HepG2 (cell line): Measurements from ENCODE around the gene GOLGA8N. TPM values are rescaled to one million over a fixed set of nuclear protein-coding genes. Genes with fewer than 3 reads are reported as not detected.
"Not testable (repeated sequence)": the region's sequence is repeated elsewhere in the genome, so short reads cannot be mapped to it uniquely, and the experiment has no call there.

Experiments used
- ATAC-seq: fragments of 200-7000 bp; cut with Tn5 transposase; 3 replicates; pipeline ENCODE4 v1.9.1; 2020; ENCODE audit warnings: mild to moderate bottlenecking, moderate library complexity
- Bru-seq: library from RNA; stranded (reverse); fragments of 400-500 nt; gene quantifications from one replicate; lab custom pipeline; 2021; lab: Mats Ljungman, UMichigan
- BruChase-seq, 2 experiments: library from RNA; stranded (reverse); fragments of 400-500 nt; gene quantifications; one replicate each; lab custom pipeline; 2021; lab: Mats Ljungman, UMichigan
- BruUV-seq: library from RNA; stranded (reverse); fragments of 400-500 nt; replicated peaks from 2 replicates; lab custom pipeline; 2021; lab: Mats Ljungman, UMichigan
- CTCF ChIA-PET: fragments of 300-600 bp; formaldehyde crosslinking; extraction: SDS; loops from one replicate; lab custom pipeline; 2021; ENCODE audit warnings: low total read pairs, inconsistent platforms, low intra/inter-chr PET ratio; lab: Yijun Ruan, JAX
- POLR2A ChIA-PET: fragments of 350-600 bp; sonication (Branson Sonifier 250); formaldehyde crosslinking; loops from one replicate; lab custom pipeline; 2020; ENCODE audit warnings: antibody characterized with exemption, inconsistent platforms; lab: Yijun Ruan, JAX
- DNase-seq: peaks from one replicate; pipeline ENCODE4 v3.0.0-alpha.2; 2015; ENCODE audit warnings: low spot score
- FAIRE-seq: peaks from 3 replicates; lab custom pipeline; 2011; peaks lifted over from hg19 to GRCh38; lab: Jason Lieb, UNC
- H2AFZ ChIP-seq: one replicate; pipeline ENCODE4 v1.6.1; 2011; ENCODE audit warnings: low read length, inconsistent platforms
- H3K27ac ChIP-seq: fragments of 300-600 bp; 3 replicates; pipeline ENCODE4 v1.8.0; 2011; ENCODE audit warnings: mixed run types, mild to moderate bottlenecking, mixed read lengths, low read length, inconsistent platforms; ENCODE audit not compliant: insufficient read depth; ENCODE audit errors: extremely low read length
- H3K27me3 ChIP-seq, 2 experiments: fragments of 200-600 bp in 1 of 2; 2 replicates in 1 of 2; 3 replicates in 1 of 2; pipeline versions ENCODE4 v1.6.0 to v1.8.0; 2011; ENCODE audit warnings: low read length in 2 of 2, mild to moderate bottlenecking in 2 of 2, moderate library complexity in 2 of 2, inconsistent platforms in 1 of 2; ENCODE audit not compliant: insufficient read depth in 2 of 2, control insufficient read depth in 1 of 2
- H3K36me3 ChIP-seq, 2 experiments: fragments of 200-600 bp in 1 of 2; replicated peaks in 1 of 2; 2 replicates in 1 of 2; 3 replicates in 1 of 2; pipeline versions ENCODE4 v1.5.1 to v1.8.0; 2011; ENCODE audit warnings: low read length in 2 of 2, inconsistent platforms in 1 of 2; ENCODE audit not compliant: insufficient read depth in 2 of 2, control insufficient read depth in 1 of 2
- H3K4me1 ChIP-seq: 2 replicates; pipeline ENCODE4 v1.5.1; 2012; ENCODE audit warnings: low read length, inconsistent platforms; ENCODE audit not compliant: insufficient read depth
- H3K4me2 ChIP-seq: 2 replicates; pipeline ENCODE4 v1.6.0; 2011; ENCODE audit warnings: low read depth, low read length, inconsistent platforms
- H3K4me3 ChIP-seq, 3 experiments: fragments of 200-600 bp in 1 of 3; sonication (generic), shearing (Covaris generic) in 1 of 3; replicated peaks in 1 of 3; 2 replicates each; pipeline ENCODE4 v1.5.1; 2011 to 2016; ENCODE audit warnings: low read length in 3 of 3, inconsistent platforms in 2 of 3, low read depth in 2 of 3, mild to moderate bottlenecking in 2 of 3, control low read depth in 1 of 3, mixed read lengths in 1 of 3; ENCODE audit not compliant: insufficient read depth in 1 of 3
- H3K79me2 ChIP-seq: one replicate; pipeline ENCODE4 v1.6.1; 2011; ENCODE audit warnings: low read length, inconsistent platforms; ENCODE audit not compliant: insufficient read depth
- H3K9ac ChIP-seq: 2 replicates; pipeline ENCODE4 v1.6.0; 2011; ENCODE audit warnings: mild to moderate bottlenecking, low read depth, low read length, inconsistent platforms; ENCODE audit not compliant: insufficient read depth
- H3K9me3 ChIP-seq: 2 replicates; pipeline ENCODE4 v1.5.1; 2012; ENCODE audit warnings: mild to moderate bottlenecking, low read length
- H4K20me1 ChIP-seq: 2 replicates; pipeline ENCODE4 v1.6.0; 2011; ENCODE audit warnings: inconsistent platforms, mild to moderate bottlenecking, low read length, moderate library complexity; ENCODE audit not compliant: insufficient read depth
- whole genome bisulfite sequencing: methylation state at CpG from one replicate; pipeline ENCODE4 v1.1.6; 2017; ENCODE audit warnings: low lambda C conversion rate; 5-methylcytosine and 5-hydroxymethylcytosine counted together
- in situ Hi-C: cut with HindIII; loops from 2 replicates; pipeline ENCODE4 v1.10.0; 2017; ENCODE audit warnings: low pct_unique_long_range_greater_than_20kb; ENCODE audit not compliant: extremely low pct_ligation_motif_present
- intact Hi-C: fragments of 100-400 bp; cut with micrococcal nuclease; formaldehyde crosslinking; loops from one replicate; pipeline ENCODE4 v1.10.0; 2022; ENCODE audit not compliant: unreplicated experiment
- long read RNA-seq, 2 experiments: library from RNA in 1 of 2; library from polyadenylated mRNA in 1 of 2; stranded (forward) in 1 of 2; unstranded in 1 of 2; transcript quantifications; one replicate each; pipeline ENCODE4 v2.0.0, GENCODE V29; 2019 to 2022
- polyA minus RNA-seq, 3 experiments: library from RNA; depleted of rRNA, polyadenylated mRNA; stranded (reverse); fragments of >200 nt; gene quantifications; 2 replicates each; pipeline ENCODE4 v1.2.3, GENCODE V29; 2011; ENCODE audit warnings: low replicate concordance in 1 of 3
- polyA plus RNA-seq, 8 experiments: library from polyadenylated mRNA; depleted of rRNA in 3 of 8; stranded (reverse) in 7 of 8; unstranded in 1 of 8; fragments of >200 nt; fragmentation: Illumina TruSeq in 4 of 8; extraction: Trizol in 4 of 8; gene quantifications; 2 replicates each; pipeline versions ENCODE4 v1.2.1 to v1.2.3, GENCODE V29; 2011 to 2016; ENCODE audit warnings: low read depth in 4 of 8, missing spikeins in 1 of 8, mixed read lengths in 1 of 8; ENCODE audit not compliant: insufficient read depth in 1 of 8
- total RNA-seq, 5 experiments: library from RNA; depleted of rRNA; stranded (reverse); fragments of >200 nt; fragmentation: Illumina TruSeq; extraction: Trizol; gene quantifications; 2 replicates each; pipeline ENCODE4 v1.2.3, GENCODE V29; 2016; ENCODE audit warnings: low read depth in 1 of 5

GOLGA8N gene
- total RNA-seq (2016; rRNA removed; fragmentation: Illumina TruSeq; extraction: Trizol) (0.49 and 0.66 TPM in 2 replicates), polyA plus RNA-seq (2011; rRNA removed) (1.6 and 2.1 TPM in 2 replicates), polyA minus RNA-seq (2011; rRNA and poly(A)+ RNA removed; ENCODE audit: low replicate concordance) (1.6 and 2.5 TPM in 2 replicates), Bru-seq, nascent RNA (percentile 12 among the genes with signal in this experiment), BruChase-seq, experiment 1, labeled RNA remaining after a 6-hour chase (percentile 31 among the genes with signal in this experiment), BruChase-seq, experiment 2, labeled RNA remaining after a 2-hour chase (percentile 28 among the genes with signal in this experiment)
- total RNA-seq (2016; cell fraction: cytosol; rRNA removed; fragmentation: Illumina TruSeq; extraction: Trizol; ENCODE audit: low read depth), result not detected in 2 replicates
- 0.18 and 1.7 TPM in 2 replicates for total RNA-seq (2016; cell fraction: insoluble cytoplasmic fraction; rRNA removed; fragmentation: Illumina TruSeq; extraction: Trizol)
- total RNA-seq (2016; cell fraction: membrane; rRNA removed; fragmentation: Illumina TruSeq; extraction: Trizol), result 0.15 and 0.55 TPM in 2 replicates
- 0.53 and 0.78 TPM in 2 replicates for total RNA-seq (2016; cell fraction: nucleus; rRNA removed; fragmentation: Illumina TruSeq; extraction: Trizol)
- polyA plus RNA-seq (2011; cell fraction: cytosol; rRNA removed), result 0.09 and 0.15 TPM in 2 replicates
- polyA plus RNA-seq (2011; cell fraction: nucleus; rRNA removed), result 4.7 TPM in 2 replicates
- 1.2 and 2.6 TPM in 2 replicates for polyA plus RNA-seq (2012)
- polyA plus RNA-seq (2016; cell fraction: cytosol; fragmentation: Illumina TruSeq; extraction: Trizol; ENCODE audit: low read depth), result not detected in 2 replicates
- 0.09 and 0.12 TPM in 2 replicates for polyA plus RNA-seq (2016; cell fraction: insoluble cytoplasmic fraction; fragmentation: Illumina TruSeq; extraction: Trizol; ENCODE audit: low read depth)
- 0.07 TPM in 1 of 2 replicates, not detected in the other for polyA plus RNA-seq (2016; cell fraction: membrane; fragmentation: Illumina TruSeq; extraction: Trizol; ENCODE audit: low read depth)
- 2.9 TPM in 2 replicates for polyA plus RNA-seq (2016; cell fraction: nucleus; fragmentation: Illumina TruSeq; extraction: Trizol; ENCODE audit: insufficient read depth, low read depth)
- polyA minus RNA-seq (2011; cell fraction: cytosol; rRNA and poly(A)+ RNA removed), result 0.89 TPM in 1 of 2 replicates, not detected in the other
- 3.4 and 5.0 TPM in 2 replicates for polyA minus RNA-seq (2011; cell fraction: nucleus; rRNA and poly(A)+ RNA removed)
- long read RNA-seq, experiment 1, result 0 reads
- long read RNA-seq, experiment 2, result 0 reads

DNA sequence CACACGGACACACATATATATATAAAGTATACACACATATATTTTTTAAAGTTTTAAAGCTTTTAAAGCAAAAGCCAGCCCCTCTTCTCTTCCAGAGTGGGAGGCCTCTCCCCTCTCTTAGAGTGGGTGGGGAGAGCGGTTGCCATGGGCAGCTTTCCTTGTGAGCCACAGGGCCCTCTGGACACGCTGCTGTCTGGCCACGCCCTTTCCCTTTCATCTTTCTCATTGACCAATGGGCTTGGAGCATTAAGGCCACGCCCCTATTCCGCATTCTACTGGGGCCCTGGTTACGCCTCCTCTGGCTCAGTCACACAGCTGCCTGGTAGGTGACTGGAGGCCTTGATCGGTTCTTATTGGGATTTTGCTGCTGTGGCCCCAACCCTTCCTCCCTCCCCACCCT is at the start of gene GOLGA8N:
Gene GOLGA8N (plus strand): TSS at position 306 of the 400 bp plus-strand sequence.
- CTCF ChIA-PET, ATAC-seq, BruUV-seq, H3K27me3 ChIP-seq, intact Hi-C loops, H3K79me2 ChIP-seq, H3K36me3 ChIP-seq, H3K4me1 ChIP-seq, H3K9me3 ChIP-seq, FAIRE-seq, H3K27ac ChIP-seq, H3K4me2 ChIP-seq, H2AFZ ChIP-seq, H3K9ac ChIP-seq, H4K20me1 ChIP-seq, H3K4me3 ChIP-seq, DNase-seq, POLR2A ChIA-PET, in situ Hi-C loops: not testable (repeated sequence)
- WGBS, result no CpG with 5 or more reads among the region's 8 CpGs

DNA sequence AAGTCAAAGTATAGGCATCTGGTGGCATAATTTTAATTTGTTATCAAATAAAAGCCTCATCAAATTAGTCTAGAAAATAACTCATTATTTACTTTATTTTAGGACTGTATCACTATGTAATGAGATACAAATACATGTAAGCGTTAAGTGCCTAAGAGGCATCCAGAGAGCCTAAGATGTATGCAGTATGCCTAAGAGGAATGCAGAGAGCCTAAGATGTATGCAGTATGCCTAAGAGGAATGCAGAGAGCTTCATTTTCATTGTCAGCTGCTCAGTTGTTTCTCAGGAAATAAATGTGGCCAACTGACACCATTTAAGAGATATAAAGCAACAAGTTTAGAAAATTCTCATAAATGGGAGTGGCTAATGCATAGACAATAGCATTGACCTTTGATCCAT is 49.8 kb upstream of the GOLGA8N start:
- H3K4me2 ChIP-seq, H3K79me2 ChIP-seq, POLR2A ChIA-PET, CTCF ChIA-PET, H3K27ac ChIP-seq, H3K4me1 ChIP-seq, H3K9me3 ChIP-seq, H3K9ac ChIP-seq, H3K4me3 ChIP-seq, ATAC-seq, H2AFZ ChIP-seq, intact Hi-C loops, H3K36me3 ChIP-seq, H3K27me3 ChIP-seq, FAIRE-seq, DNase-seq, in situ Hi-C loops, BruUV-seq, H4K20me1 ChIP-seq: not testable (repeated sequence)
- WGBS, result no CpG with 5 or more reads among the region's 1 CpG

DNA sequence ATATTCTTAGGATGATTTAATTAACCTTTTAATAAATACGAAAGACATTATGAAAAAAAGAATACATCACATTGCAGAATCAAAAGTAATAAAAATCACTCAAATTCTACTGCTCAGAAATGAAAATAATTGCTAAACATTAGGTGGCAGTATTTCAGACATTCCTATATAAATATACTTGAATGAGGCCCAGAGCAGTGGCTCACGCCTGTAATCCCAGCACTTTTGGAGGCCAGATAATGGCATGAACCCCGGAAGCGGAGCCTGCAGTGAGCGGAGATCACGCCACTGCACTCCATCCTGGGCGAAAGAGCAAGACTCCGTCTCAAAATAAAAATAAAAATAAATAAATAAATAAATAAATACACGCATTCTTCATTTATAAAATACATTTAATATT is 48.1 kb upstream of the GOLGA8N start:
- DNase-seq, H2AFZ ChIP-seq, H3K4me1 ChIP-seq, H3K4me2 ChIP-seq, H3K79me2 ChIP-seq, H3K9me3 ChIP-seq, ATAC-seq, H3K27ac ChIP-seq, BruUV-seq, FAIRE-seq, H3K36me3 ChIP-seq, H3K27me3 ChIP-seq, CTCF ChIA-PET, H3K4me3 ChIP-seq, H4K20me1 ChIP-seq, in situ Hi-C loops, H3K9ac ChIP-seq, intact Hi-C loops, POLR2A ChIA-PET: not testable (repeated sequence)
- no CpG with 5 or more reads among the region's 9 CpGs for WGBS
